AG10803 (cell line): ENCODE results near the gene IL3.

ENCODE experiments used
- DNase-seq: peaks from one replicate; pipeline ENCODE4 v3.0.0; 2010; ENCODE audit warnings: low read depth
- H3K4me3 ChIP-seq: 2 replicates; pipeline ENCODE4 v1.5.1; 2011; ENCODE audit warnings: mild to moderate bottlenecking, low read length, control low read depth
- TF ChIP-seq, protein P1 (sequence below): conservative IDR thresholded peaks from 2 replicates; pipeline ENCODE4 v1.5.1; 2011; ENCODE audit warnings: mild to moderate bottlenecking, low read length, control low read depth, inconsistent platforms

Gene IL3

DNA sequence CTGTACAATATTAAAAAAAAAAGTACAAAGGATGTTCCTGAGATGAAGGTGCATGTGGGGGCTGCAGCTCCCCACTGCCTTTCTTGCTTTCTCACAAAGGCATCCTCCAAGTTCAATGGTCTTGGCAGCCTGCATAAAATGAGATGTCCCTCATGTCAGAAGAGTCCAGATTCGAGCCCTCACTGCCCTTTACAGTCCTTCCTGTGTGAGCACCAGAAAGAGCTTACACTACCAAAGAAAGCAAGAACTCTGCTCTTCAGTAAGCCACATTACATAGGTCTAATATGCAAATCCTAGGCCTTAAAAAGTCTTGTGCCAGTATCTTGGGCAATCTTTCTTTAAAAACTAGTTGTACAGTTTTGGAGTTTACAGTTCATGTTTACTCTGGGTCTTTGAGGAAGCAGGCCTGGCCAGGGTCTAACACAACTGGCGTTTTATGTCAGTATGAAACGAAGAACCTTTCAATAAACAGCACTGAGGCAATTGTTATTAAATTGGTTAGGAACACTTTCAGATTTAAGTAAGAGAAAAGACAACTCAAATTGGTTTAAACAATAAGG lies 49.1 kb downstream of the IL3 start:
- no peak for DNase-seq
- H3K4me3 ChIP-seq: no peak overlapping the region
- TF ChIP-seq, protein P1, sequence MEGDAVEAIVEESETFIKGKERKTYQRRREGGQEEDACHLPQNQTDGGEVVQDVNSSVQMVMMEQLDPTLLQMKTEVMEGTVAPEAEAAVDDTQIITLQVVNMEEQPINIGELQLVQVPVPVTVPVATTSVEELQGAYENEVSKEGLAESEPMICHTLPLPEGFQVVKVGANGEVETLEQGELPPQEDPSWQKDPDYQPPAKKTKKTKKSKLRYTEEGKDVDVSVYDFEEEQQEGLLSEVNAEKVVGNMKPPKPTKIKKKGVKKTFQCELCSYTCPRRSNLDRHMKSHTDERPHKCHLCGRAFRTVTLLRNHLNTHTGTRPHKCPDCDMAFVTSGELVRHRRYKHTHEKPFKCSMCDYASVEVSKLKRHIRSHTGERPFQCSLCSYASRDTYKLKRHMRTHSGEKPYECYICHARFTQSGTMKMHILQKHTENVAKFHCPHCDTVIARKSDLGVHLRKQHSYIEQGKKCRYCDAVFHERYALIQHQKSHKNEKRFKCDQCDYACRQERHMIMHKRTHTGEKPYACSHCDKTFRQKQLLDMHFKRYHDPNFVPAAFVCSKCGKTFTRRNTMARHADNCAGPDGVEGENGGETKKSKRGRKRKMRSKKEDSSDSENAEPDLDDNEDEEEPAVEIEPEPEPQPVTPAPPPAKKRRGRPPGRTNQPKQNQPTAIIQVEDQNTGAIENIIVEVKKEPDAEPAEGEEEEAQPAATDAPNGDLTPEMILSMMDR: no peak

DNA sequence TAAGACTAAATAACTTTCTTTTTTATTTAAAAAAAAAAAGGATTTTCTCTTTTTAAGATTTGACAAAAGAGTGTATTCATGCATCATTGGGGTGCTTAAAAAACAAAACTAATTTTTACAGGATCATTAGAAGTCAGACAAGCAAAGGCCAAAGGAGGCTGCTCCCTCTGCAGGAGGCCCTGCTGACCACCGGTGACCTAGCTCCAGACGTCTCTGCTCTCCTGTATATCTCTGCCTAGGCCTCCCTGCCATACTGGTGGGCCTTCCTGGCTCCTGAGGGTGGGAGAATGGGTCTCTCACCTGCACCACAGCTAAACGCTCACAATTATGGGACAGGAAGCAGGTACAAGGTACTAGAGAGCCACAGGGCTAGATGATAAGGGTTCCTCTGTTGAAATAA lies 49.7 kb downstream of the IL3 start:
- DNase-seq: no peak
- TF ChIP-seq, protein P1: no peak
- H3K4me3 ChIP-seq: no peak overlapping the region

DNA sequence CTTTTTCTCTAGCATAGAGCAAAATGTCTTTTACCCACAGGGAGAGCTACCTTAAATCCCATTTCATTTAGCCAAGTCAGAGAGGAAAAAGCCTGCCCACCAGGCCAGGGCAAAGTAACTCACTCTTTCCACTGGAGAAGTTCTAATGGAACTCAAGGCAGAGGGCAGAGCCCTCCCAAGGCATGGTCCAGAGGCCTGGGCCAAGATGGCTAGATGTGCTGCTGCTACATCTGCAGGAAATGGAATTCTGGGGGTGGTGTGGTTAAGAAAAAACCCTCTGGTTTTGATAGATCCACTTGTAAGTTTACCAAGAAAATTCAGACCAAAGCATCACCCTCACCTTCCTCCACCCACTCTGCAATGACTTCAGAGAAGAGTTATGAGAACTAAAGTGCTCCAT lies 50.5 kb downstream of the IL3 start:
- TF ChIP-seq, protein P1: no peak

DNA sequence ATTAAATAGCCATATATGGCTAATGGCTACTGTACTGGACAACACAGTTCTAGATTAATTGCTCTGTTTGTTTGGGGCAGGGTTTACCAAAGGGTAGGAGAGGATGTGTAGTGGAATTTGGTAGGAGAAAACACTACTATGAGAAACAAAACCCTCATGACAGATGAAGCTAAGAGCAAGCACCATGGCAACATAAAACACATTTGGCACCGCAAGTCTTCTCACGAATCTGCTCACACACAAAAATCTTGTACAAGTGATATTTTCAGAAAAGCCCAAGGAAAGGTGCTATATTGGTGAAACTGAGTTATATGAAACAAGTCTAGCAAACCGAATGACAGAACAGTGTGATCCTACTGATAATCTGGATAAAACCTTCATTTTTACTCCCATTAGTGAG lies 51.7 kb downstream of the IL3 start:
- TF ChIP-seq, protein P1: no peak
- H3K4me3 ChIP-seq: no peak overlapping the region
- no peak for DNase-seq

More for the DNA sequence above, 50.5 kb downstream of the IL3 start:
- H3K4me3 ChIP-seq: no peak overlapping the region
- DNase-seq: peak; percentile 48
